GM20000 (cell line): ENCODE results near the gene PLPP2.

ENCODE experiments used
- DNase-seq: peaks from one replicate; pipeline ENCODE4 v3.0.0; 2012; ENCODE audit warnings: low spot score
- TF ChIP-seq, protein P1 (sequence below): IDR thresholded peaks from 2 replicates; pipeline ENCODE4 v1.5.1; 2012; ENCODE audit warnings: mild to moderate bottlenecking, control low read depth; ENCODE audit errors: extremely low read depth, missing control alignments

PLPP2 gene

DNA sequence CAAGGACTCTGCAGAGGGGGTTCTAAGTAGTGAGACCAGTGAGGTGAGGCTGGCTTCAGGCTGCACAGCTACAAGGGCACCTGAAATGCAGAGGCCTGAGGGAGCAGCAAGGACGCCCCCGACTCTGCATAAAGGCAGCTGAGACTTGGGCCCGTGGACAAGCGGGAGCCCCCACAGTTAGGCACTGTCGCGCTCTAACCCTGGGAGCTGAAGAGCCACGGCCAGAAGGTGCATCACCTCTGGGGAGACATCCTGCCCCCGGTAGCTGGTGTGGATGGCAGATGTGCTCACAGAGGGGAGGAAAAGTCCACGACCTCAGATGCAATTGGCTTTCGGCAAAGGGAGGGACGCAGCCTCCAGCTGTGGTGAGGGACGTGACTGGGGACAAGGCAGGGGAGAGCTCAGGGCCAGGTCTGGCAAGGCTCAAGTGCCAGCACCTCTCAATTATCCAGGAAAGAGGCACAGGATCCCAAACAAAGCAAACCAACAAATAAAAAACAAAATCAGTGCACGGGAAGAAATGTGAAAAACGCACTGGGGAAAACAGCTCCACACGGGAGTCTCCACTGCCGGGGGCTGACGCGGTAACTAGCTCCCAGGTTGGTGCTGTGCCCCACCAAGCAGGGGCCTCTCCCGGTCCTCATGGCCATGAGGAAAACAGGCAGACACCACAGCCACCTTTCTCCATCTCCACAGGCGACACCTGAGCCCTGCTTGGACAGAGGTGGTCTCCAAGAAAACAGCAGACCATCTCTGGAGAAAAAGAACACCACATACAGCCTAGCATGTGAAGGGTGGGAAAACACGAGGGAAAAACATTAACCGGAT, 23.0 kb upstream of the PLPP2 start:
- DNase-seq = no peak
- TF ChIP-seq, protein P1, sequence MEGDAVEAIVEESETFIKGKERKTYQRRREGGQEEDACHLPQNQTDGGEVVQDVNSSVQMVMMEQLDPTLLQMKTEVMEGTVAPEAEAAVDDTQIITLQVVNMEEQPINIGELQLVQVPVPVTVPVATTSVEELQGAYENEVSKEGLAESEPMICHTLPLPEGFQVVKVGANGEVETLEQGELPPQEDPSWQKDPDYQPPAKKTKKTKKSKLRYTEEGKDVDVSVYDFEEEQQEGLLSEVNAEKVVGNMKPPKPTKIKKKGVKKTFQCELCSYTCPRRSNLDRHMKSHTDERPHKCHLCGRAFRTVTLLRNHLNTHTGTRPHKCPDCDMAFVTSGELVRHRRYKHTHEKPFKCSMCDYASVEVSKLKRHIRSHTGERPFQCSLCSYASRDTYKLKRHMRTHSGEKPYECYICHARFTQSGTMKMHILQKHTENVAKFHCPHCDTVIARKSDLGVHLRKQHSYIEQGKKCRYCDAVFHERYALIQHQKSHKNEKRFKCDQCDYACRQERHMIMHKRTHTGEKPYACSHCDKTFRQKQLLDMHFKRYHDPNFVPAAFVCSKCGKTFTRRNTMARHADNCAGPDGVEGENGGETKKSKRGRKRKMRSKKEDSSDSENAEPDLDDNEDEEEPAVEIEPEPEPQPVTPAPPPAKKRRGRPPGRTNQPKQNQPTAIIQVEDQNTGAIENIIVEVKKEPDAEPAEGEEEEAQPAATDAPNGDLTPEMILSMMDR = no peak

DNA sequence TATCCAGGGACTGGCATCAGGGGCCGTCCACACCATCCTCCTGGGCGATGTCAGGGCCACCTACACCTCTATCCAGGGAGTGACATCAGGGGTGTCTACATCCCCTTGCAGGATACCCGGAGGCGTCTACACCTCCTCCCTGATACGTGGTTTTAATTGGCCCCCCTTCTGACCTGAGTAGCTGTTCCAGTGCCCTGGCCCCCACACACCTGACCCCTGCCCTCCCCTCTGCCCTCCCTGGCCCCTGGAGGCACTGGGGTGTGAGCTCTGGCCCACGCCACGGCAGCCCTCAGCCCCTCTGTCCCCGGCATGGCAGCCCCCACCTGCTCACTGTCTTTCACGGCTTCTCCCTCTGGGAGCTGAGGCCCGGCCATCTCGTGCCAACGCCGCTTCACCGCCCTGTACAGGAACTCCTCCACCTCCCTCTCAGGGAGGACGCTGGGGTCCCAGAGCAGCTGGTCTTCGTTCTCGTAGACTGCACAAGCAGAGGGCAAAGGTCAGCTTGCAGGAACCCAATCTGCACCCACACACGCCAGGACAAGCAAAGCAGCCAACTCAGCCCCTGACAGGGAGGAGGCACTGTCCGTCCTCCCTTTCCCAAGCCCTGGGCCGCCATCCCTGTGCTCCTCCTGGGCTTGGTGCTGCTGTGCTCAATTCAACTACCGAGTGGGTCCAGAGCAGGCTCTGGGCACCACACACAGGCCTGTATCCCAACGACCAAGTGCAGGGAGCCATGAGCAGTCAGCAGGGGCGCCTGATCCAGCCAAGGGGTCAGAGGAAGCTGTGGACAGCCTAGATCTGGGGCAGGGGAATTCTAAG, 22.2 kb upstream of the PLPP2 start:
- no peak for DNase-seq
- TF ChIP-seq, protein P1 = no peak

DNA sequence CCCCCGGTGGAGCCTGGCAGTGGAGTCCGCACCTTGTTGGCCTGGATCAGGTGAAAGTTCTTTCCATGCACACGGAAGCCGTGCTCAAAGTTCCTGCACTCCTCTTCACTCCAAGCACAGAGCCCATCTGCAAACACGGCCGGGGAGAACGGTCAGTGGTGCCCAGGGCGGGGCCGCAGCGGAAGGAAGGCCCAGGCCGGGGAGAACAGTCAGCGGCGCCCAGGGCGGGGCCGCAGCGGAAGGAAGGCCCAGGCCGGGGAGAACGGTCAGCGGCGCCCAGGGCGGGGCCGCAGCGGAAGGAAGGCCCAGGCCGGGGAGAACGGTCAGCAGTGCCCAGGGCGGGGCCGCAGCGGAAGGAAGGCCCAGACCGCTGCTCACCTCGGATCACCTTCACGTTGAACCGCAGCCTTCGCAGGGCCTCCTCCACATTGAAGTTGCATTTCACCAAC, 20.6 kb upstream of the PLPP2 start:
- TF ChIP-seq, protein P1 = no peak
- no peak for DNase-seq

DNA sequence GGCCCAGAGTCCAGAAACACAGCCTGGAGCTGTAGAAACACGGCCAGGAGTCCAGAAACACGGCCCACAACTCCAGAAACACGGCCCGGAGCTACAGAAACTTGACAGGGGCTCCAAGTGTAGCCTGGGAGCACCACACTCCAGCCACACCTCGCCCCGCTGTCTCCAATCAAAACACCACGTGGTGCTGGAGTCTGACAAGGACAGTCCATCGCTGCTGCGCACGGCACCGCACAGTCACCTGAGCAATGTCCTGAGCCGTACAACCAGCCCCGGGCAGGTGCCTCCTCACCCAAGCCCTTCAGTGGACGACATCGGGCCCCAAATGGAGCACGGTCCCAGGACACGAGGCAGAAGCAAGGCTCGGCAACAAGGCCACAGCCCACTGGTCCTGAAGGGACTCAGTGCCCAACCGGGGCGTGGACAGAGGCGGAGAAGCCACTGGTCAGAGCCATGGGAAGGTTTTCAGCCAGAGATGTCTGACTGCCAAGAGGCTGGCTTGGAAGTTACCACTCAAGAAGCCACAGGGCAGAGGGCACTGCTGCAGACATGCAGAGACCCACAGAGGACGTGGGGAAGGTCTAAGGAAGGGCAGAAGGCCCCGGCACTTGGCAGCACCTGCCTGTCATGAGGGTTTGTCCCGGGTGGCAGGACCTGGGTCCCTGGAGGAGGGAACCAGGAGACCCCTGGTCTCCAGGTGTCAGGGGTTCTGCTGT, 19.7 kb upstream of the PLPP2 start:
- no peak for DNase-seq
- TF ChIP-seq, protein P1 = no peak

DNA sequence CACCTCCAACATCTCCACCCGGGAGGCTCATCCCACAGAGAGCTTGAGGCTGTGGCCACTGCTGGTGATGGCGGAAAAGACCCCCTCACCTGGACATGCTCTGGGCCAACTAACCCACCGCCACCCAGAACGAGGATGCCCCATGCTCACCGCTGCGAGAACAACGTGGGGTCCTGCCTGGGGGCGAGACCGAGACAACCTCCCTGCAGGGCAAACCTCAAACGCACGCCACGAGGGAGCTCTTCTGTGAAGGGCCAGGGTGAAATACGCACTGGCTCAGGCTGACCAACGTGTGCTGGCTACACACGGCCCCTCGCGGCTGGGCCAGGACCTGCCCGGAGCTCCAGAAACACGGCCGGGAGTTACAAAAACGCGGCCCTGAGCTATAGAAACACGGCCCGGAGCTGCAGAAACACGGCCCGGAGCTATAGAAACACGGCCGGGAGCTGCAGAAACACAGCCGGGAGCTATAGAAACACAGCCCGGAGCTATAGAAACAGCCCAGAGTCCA, 19.0 kb upstream of the PLPP2 start:
- DNase-seq = no peak
- TF ChIP-seq, protein P1 = no peak

DNA sequence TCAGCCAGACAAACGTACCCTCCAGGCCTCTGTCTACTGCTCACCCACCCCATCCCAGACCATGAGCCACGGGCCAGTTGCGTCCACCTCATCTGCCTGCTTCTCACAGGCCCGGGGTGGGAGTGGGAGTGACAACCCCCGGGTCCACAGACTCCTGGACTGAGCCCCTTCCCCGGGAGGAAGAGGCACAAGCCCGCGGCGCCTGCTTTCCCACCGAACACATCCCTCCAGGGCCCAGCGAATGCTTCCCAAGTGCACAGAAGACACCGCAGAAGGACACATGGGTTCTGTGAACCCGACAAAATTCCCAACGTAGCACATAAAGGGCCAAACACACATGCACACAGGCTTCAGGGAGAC, 18.0 kb upstream of the PLPP2 start:
- TF ChIP-seq, protein P1 = no peak
- DNase-seq = no peak
